Neuronal stem cell (in vitro differentiated cells): Measurements from ENCODE around the gene RETSAT.

Experiments used
- DNase-seq: peaks from one replicate; pipeline ENCODE4 v3.0.0-alpha.2; 2013; ENCODE audit warnings: low spot score
- H2AFZ ChIP-seq: one replicate; pipeline ENCODE4 v1.6.1; 2013; ENCODE audit warnings: mild to moderate bottlenecking, low read length, inconsistent platforms
- H2AK5ac ChIP-seq: 2 replicates; pipeline ENCODE4 v1.6.1; 2013; ENCODE audit warnings: low read depth, mild to moderate bottlenecking, inconsistent platforms, low read length, moderate library complexity, mixed read lengths
- H2BK120ac ChIP-seq: 2 replicates; pipeline ENCODE4 v1.6.1; 2013; ENCODE audit warnings: low read depth, mild to moderate bottlenecking, inconsistent platforms, low read length, moderate library complexity, mixed read lengths
- H2BK12ac ChIP-seq: one replicate; pipeline ENCODE4 v1.6.1; 2013; ENCODE audit warnings: low read length, inconsistent platforms
- H2BK15ac ChIP-seq: 2 replicates; pipeline ENCODE4 v1.6.1; 2013; ENCODE audit warnings: mild to moderate bottlenecking, low read length, inconsistent platforms, mixed read lengths
- H2BK5ac ChIP-seq: one replicate; pipeline ENCODE4 v1.6.1; 2013; ENCODE audit warnings: inconsistent platforms, mild to moderate bottlenecking, low read length, moderate library complexity
- H3K14ac ChIP-seq: one replicate; pipeline ENCODE4 v1.6.1; 2013; ENCODE audit warnings: low read length, inconsistent platforms
- H3K18ac ChIP-seq: 2 replicates; pipeline ENCODE4 v1.6.1; 2013; ENCODE audit warnings: low read length, inconsistent platforms
- H3K23ac ChIP-seq: 2 replicates; pipeline ENCODE4 v1.6.1; 2013; ENCODE audit warnings: low read depth, mild to moderate bottlenecking, mixed read lengths, low read length, inconsistent platforms; ENCODE audit not compliant: poor library complexity
- H3K27ac ChIP-seq: replicated peaks from 3 replicates; pipeline ENCODE4 v1.5.1; 2013; ENCODE audit warnings: low read length, inconsistent platforms
- H3K27me3 ChIP-seq, 3 experiments: 2 replicates each; pipeline ENCODE4 v1.6.1; 2013; ENCODE audit warnings: low read length in 3 of 3, mild to moderate bottlenecking in 2 of 3, inconsistent platforms in 1 of 3, low read depth in 1 of 3, mixed read lengths in 1 of 3, moderate library complexity in 1 of 3; ENCODE audit not compliant: control insufficient read depth in 3 of 3, insufficient read depth in 3 of 3
- H3K36me3 ChIP-seq, 2 donors: replicated peaks in 1 of 2; 2 replicates each; pipeline ENCODE4 v1.6.1; 2013; ENCODE audit warnings: low read length in 2 of 2; ENCODE audit not compliant: control insufficient read depth in 2 of 2, insufficient read depth in 2 of 2
- H3K4ac ChIP-seq: 2 replicates; pipeline ENCODE4 v1.6.1; 2013; ENCODE audit warnings: inconsistent platforms, mild to moderate bottlenecking, low read length, moderate library complexity
- H3K4me1 ChIP-seq, 2 donors: 1 replicate in 1 of 2; 2 replicates in 1 of 2; pipeline ENCODE4 v1.6.1; 2013; ENCODE audit warnings: low read length in 2 of 2, low read depth in 1 of 2; ENCODE audit not compliant: control insufficient read depth in 2 of 2, insufficient read depth in 1 of 2
- H3K4me2 ChIP-seq: one replicate; pipeline ENCODE4 v1.6.1; 2013; ENCODE audit warnings: mild to moderate bottlenecking, low read length, inconsistent platforms; ENCODE audit not compliant: insufficient read depth, poor library complexity, severe bottlenecking
- H3K4me3 ChIP-seq, 2 donors: 2 replicates each; pipeline ENCODE4 v1.5.1; 2013; ENCODE audit warnings: low read length in 2 of 2, mild to moderate bottlenecking in 2 of 2, inconsistent platforms in 1 of 2, moderate library complexity in 1 of 2
- H3K79me1 ChIP-seq: one replicate; pipeline ENCODE4 v1.6.1; 2013; ENCODE audit warnings: low read depth, mild to moderate bottlenecking, inconsistent platforms, low read length, moderate library complexity
- H3K9ac ChIP-seq: one replicate; pipeline ENCODE4 v1.6.1; 2013; ENCODE audit warnings: mild to moderate bottlenecking, low read depth, low read length, inconsistent platforms; ENCODE audit not compliant: poor library complexity
- H3K9me3 ChIP-seq, 2 donors: replicated peaks in 1 of 2; 2 replicates each; pipeline versions ENCODE3 to v1.6.1; 2013; ENCODE audit warnings: low read length in 2 of 2, mild to moderate bottlenecking in 2 of 2, inconsistent platforms in 1 of 2, low read depth in 1 of 2, mixed read lengths in 1 of 2, moderate library complexity in 1 of 2; ENCODE audit not compliant: control insufficient read depth in 2 of 2, insufficient read depth in 1 of 2
- H4K8ac ChIP-seq: one replicate; pipeline ENCODE4 v1.6.1; 2013; ENCODE audit warnings: low read depth, mild to moderate bottlenecking, inconsistent platforms, low read length, moderate library complexity
- H4K91ac ChIP-seq: one replicate; pipeline ENCODE4 v1.6.1; 2013; ENCODE audit warnings: low read length, low read depth, mild to moderate bottlenecking, inconsistent platforms; ENCODE audit not compliant: poor library complexity
- WGBS, 2 donors: extraction: QIAGEN DNeasy Blood & Tissue Kit; methylation state at CpG; one replicate each; pipeline ENCODE4 v1.1.7; 2013; ENCODE audit warnings: missing lambda C conversion rate in 2 of 2, mixed read lengths in 1 of 2; ENCODE audit not compliant: insufficient read length in 2 of 2, insufficient replicate concordance in 1 of 2; ENCODE audit errors: extremely low coverage in 2 of 2; 5-methylcytosine and 5-hydroxymethylcytosine counted together

The RETSAT gene

DNA sequence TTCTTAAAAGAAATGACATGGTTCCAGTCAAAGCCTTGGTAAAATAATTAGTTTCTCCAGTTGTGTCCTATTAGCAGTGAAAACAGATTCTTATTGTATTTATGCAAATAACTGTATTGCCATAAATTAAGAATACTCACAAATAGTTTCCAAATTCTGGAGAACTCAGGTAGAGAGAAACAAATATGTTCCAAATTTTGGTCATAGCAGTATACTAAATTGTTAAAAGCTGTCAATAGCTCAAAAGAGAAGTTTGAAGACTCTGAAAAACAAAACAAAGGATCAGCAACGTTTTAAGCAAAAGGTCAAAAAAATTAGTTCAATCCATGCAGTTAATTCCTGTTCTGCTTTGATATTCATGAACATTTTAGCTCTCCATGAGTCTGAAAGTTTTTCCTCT, 25.7 kb upstream of the RETSAT start:
- peaks cover 4 to 39% of the 10 kb centered on the region in 2 donors for H3K36me3 ChIP-seq

DNA sequence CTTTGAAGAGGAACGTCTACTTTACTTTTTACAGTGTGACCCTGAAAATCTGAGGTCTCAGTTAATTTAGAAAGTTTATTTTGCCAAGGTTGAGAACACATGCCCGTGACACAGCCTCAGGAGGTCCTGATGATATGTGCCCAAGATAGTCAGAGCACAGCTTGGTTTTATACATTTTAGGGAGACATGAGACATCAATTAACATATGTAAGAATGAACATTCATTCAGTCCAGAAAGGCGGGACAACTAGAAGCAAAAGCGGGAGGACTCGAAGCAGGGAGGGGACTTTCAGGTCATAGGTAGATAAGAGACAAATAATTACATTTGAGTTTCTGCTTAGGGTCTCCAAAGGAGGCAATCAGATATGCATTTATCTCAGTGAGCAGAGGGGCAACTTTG, 23.9 kb upstream of the RETSAT start:
- H4K8ac ChIP-seq = no peak overlapping the region
- no peak overlapping the region for H3K14ac ChIP-seq
- H3K27me3 ChIP-seq = no peaks in the 10 kb centered on the region
- no peak overlapping the region for H3K4ac ChIP-seq
- H2AK5ac ChIP-seq = no peak overlapping the region
- H2AFZ ChIP-seq = no peak overlapping the region
- H3K27ac ChIP-seq = no peak overlapping the region
- no peak overlapping the region for H2BK12ac ChIP-seq
- no peaks in the 10 kb centered on the region for H3K4me1 ChIP-seq
- no peak overlapping the region for H3K18ac ChIP-seq
- no peak overlapping the region for H4K91ac ChIP-seq
- H2BK120ac ChIP-seq = no peak overlapping the region
- peaks cover 0 to 19% of the 10 kb centered on the region in 2 donors for H3K9me3 ChIP-seq
- no peak overlapping the region for H2BK15ac ChIP-seq
- no peak overlapping the region for H3K4me2 ChIP-seq
- no peak for DNase-seq
- WGBS, 2 donors = no CpG with 5 or more reads among the region's 5 CpGs
- no peak overlapping the region for H3K23ac ChIP-seq
- no peak overlapping the region for H3K4me3 ChIP-seq
- no peaks in the 10 kb centered on the region for H3K79me1 ChIP-seq
- H2BK5ac ChIP-seq = no peak overlapping the region
- no peak overlapping the region for H3K9ac ChIP-seq
- H3K36me3 ChIP-seq = peaks cover 2 to 35% of the 10 kb centered on the region in 2 donors

More for the DNA sequence above, 25.7 kb upstream of the RETSAT start:
- peaks cover 2 to 3% of the 10 kb centered on the region in 2 donors for H3K4me1 ChIP-seq
- H3K4me2 ChIP-seq = no peak overlapping the region
- no peak overlapping the region for H3K4me3 ChIP-seq
- no peak overlapping the region for H2BK120ac ChIP-seq
- no peak overlapping the region for H3K4ac ChIP-seq
- H3K27me3 ChIP-seq = no peaks in the 10 kb centered on the region
- H2BK12ac ChIP-seq = no peak overlapping the region
- H3K14ac ChIP-seq = no peak overlapping the region
- no peak overlapping the region for H4K8ac ChIP-seq
- no peak overlapping the region for H3K18ac ChIP-seq
- no peak overlapping the region for H2BK5ac ChIP-seq
- H3K79me1 ChIP-seq = no peaks in the 10 kb centered on the region
- H2AK5ac ChIP-seq = no peak overlapping the region
- no peak overlapping the region for H2AFZ ChIP-seq
- WGBS, 2 donors = no CpG with 5 or more reads among the region's 1 CpG
- no peak overlapping the region for H3K27ac ChIP-seq
- peaks cover 0 to 19% of the 10 kb centered on the region in 2 donors for H3K9me3 ChIP-seq
- H3K23ac ChIP-seq = no peak overlapping the region
- DNase-seq = no peak
- no peak overlapping the region for H2BK15ac ChIP-seq
- no peak overlapping the region for H4K91ac ChIP-seq
- H3K9ac ChIP-seq = no peak overlapping the region

DNA sequence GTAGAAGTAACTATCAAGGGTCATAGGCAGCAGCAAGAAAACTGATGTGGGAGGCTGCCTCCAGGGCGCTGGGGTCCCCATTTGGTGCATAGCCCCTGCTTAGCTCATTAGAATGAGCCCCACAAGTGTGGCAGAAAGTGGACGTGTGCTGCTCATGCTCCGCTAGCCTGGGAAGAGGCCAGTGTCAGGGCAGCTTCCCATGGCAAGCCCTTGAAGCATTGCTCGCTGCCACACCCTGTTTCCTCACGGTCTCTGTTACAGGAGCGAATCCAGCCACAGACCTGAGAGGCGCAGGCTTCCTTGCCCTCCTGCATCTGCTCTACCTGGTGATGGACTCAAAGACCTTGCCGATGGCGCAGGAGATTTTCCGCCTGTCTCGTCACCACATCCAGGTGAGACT, 22.8 kb upstream of the RETSAT start:
- Histone ChIP-seq H2BK5ac (no peak overlapping the region), H2BK15ac (no peak overlapping the region), H2BK12ac (no peak overlapping the region), H3K79me1 (no peaks in the 10 kb centered on the region), H3K4me1 (no peaks in the 10 kb centered on the region), H3K4me3 (no peak overlapping the region), H2AK5ac (no peak overlapping the region), H4K8ac (no peak overlapping the region), H3K27ac (no peak overlapping the region), H3K9me3 (peaks cover 0 to 19% of the 10 kb centered on the region in 2 donors), H3K36me3 (peaks cover 2 to 35% of the 10 kb centered on the region in 2 donors), H3K9ac (no peak overlapping the region), H2AFZ (no peak overlapping the region), H4K91ac (no peak overlapping the region), H2BK120ac (no peak overlapping the region), H3K4ac (no peak overlapping the region), H3K14ac (no peak overlapping the region), H3K27me3 (no peaks in the 10 kb centered on the region), H3K23ac (no peak overlapping the region), H3K4me2 (no peak overlapping the region), H3K18ac (no peak overlapping the region)
- no peak for DNase-seq
- no CpG with 5 or more reads among the region's 11 CpGs for WGBS, 2 donors

DNA sequence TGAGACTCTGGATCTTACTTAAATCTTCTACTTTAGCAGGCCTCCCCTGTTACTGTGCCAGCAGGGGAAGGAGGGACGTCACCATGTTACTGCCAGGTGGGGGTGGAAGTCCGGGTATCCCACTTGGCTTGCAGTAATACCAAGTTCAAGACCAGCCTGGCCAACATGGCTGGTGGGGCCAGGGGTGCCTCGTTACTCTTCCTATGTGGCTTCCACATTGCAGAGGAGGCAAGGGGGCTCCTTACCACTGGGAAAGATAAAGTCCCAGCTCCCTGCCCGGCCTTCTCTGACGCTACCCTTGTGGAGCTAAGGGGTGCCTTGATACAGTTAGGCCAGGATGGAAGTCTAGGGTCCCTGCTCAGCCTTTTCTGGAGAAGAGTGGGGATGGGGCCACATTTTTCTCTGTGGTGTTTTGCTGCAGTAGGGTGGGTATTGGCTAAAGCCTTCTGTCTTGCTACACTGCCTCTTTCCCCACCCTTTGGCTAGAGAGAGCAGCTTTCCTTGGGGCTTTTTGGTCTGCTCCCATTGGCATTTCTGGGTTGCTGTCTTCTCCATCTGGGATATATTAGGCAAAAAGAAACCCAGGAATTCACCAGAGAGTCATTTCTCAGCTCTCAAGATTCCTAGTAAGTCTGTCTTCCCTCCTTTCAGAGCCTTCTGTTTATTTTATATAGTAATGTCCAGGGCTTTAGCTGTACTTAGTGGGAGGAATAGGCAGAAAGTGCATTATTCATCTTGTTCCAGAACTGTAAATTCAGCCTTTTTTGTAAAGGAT, 22.1 kb upstream of the RETSAT start:
- Histone ChIP-seq H3K23ac (no peak overlapping the region), H4K91ac (no peak overlapping the region), H3K9ac (no peak overlapping the region), H2AK5ac (no peak overlapping the region), H3K36me3 (peaks cover 2 to 33% of the 10 kb centered on the region in 2 donors), H3K9me3 (peaks cover 0 to 19% of the 10 kb centered on the region in 2 donors), H4K8ac (no peak overlapping the region), H2BK15ac (no peak overlapping the region), H3K4ac (no peak overlapping the region), H2BK5ac (no peak overlapping the region), H2AFZ (no peak overlapping the region), H2BK12ac (no peak overlapping the region), H3K18ac (no peak overlapping the region), H3K4me1 (no peaks in the 10 kb centered on the region), H3K27ac (no peak overlapping the region), H2BK120ac (no peak overlapping the region), H3K27me3 (no peaks in the 10 kb centered on the region), H3K4me3 (no peak overlapping the region), H3K14ac (no peak overlapping the region), H3K79me1 (no peaks in the 10 kb centered on the region), H3K4me2 (no peak overlapping the region)
- DNase-seq = no peak
- no CpG with 5 or more reads among the region's 5 CpGs for WGBS, 2 donors
